A204.1 (cell line): ENCODE measurements around the gene SLC1A5.

ENCODE experiments used
- FAIRE-seq: peaks from 2 replicates; lab custom pipeline; 2012; peaks lifted over from hg19 to GRCh38; lab: Jason Lieb, UNC

The SLC1A5 gene

DNA sequence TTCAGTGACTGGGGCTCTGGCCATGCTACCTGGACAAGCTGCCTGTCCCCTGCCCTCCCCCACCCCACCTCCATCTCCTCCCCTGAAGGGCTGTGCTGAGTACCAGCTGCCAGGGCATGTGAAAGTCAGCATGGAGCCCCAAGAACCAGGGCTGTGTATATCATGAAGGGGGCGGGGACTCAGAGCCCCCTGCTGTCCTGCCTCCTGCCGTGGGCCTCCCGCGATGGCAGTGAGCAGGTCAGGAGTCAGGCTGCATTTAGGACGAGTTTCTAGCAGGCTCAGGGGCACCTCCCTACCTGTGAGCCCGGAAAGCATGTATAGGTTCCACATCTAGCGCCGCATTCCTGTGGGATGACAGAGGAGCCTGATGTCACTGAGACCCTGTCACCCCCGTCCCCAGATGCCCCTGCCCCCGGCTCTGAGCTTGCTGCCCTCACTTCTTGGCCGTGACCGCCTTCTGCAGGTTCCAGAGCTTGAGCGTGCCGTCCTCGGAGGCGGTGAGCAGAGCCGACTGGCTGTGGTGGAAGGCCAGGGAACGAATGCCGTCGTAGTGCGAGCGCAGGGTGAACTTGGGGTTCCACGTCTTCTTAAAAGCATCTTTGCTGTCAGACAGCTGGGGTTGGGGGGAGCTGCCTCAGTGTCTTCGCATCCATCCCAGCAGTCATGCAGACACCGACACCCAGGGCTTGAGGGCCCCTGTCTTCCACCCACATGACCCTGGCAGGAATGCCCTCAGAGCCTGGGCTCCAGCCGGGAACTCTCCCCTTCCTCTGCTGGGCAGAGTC, 63.2 kb downstream of the SLC1A5 start:
- no peak for FAIRE-seq
